Thyroid gland (tissue), 4 donors: ENCODE data around the gene ZNF618. TPM values are rescaled to one million over a fixed set of nuclear protein-coding genes. Genes with fewer than 3 reads are reported as not detected.

Experiments
- DNase-seq, 2 donors: peaks; one replicate each; pipeline ENCODE4 v3.0.0-alpha.2; 2019
- H3K27ac ChIP-seq, 3 donors: fragments of 200-600 bp; sonication (generic); 1 replicate in 2 of 3; 2 replicates in 1 of 3; pipeline ENCODE4 v1.5.1; 2016 to 2019; ENCODE audit warnings: mild to moderate bottlenecking in 1 of 3, moderate library complexity in 1 of 3
- H3K27me3 ChIP-seq: fragments of 200-600 bp; sonication (generic); one replicate; pipeline ENCODE4 v1.5.1; 2019
- H3K36me3 ChIP-seq, 2 donors: fragments of 200-600 bp; sonication (generic); one replicate each; pipeline ENCODE4 v1.5.1; 2016 to 2019
- H3K4me1 ChIP-seq, 2 donors: fragments of 200-600 bp; sonication (generic); one replicate each; pipeline ENCODE4 v1.5.1; 2017 to 2019
- H3K4me3 ChIP-seq, 3 donors: fragments of 200-600 bp; sonication (generic); replicated peaks in 1 of 3; 1 replicate in 2 of 3; 2 replicates in 1 of 3; pipeline ENCODE4 v1.5.1; 2016; ENCODE audit warnings: mild to moderate bottlenecking in 1 of 3
- H3K9me3 ChIP-seq: fragments of 200-600 bp; sonication (generic); one replicate; pipeline ENCODE4 v1.5.1; 2017
- POLR2A ChIP-seq, 2 donors: fragments of 450-650 bp; IDR thresholded peaks; one replicate each; pipeline ENCODE4 v1.6.1; 2017; ENCODE audit warnings: antibody characterized with exemption in 2 of 2, mild to moderate bottlenecking in 2 of 2, moderate library complexity in 1 of 2
- WGBS, 2 donors: methylation state at CpG; one replicate each; pipeline ENCODE4 v1.1.5; 2017; 5-methylcytosine and 5-hydroxymethylcytosine counted together
- intact Hi-C: fragments of 100-400 bp; cut with DNase I; formaldehyde crosslinking; loops from one replicate; pipeline ENCODE4 v1.15.1; 2023
- total RNA-seq, 4 donors: library from RNA; depleted of rRNA; stranded (reverse); fragments of >200 nt; gene quantifications; one replicate each; pipeline ENCODE4 v1.2.3, GENCODE V29; 2016
- TF ChIP-seq, protein P1 (sequence below), 6 experiments: fragments of 200-600 bp in 3 of 6; fragments of 450-650 bp in 3 of 6; sonication (generic) in 3 of 6; IDR thresholded peaks; one replicate each; pipeline ENCODE4 v1.5.1; 2016 to 2019; ENCODE audit warnings: antibody characterized with exemption in 6 of 6, mild to moderate bottlenecking in 2 of 6, inconsistent platforms in 1 of 6, moderate library complexity in 1 of 6

The ZNF618 gene
- total RNA-seq, 4 donors from 2014 or later = 9.9 to 17.5 (median 15.5) TPM

DNA sequence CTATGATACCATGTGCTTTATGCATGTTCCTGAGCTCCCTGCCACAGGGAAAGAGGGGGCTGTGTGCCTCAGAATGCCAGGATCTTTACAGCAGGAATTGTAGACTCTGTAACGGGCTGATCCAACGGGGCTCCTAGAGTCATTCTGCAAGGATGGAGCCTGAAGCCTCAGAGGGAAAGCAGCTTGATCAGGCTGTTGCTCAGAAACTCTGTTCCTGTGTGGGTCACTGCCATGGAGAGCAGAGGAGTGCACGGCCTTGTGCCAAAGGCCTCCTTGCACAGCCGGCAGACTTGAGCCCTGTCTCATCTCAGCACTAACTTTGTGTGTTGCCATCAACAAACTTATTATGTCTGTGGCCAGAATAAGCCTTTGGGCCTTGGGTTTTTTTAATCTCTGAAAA is 150.2 kb downstream of the ZNF618 start:
- Histone ChIP-seq H3K4me1 (no peaks in the 10 kb centered on the region), H3K27me3 (no peaks in the 10 kb centered on the region), H3K9me3 (no peaks in the 10 kb centered on the region), H3K4me3 (no peak overlapping the region), H3K27ac (no peak overlapping the region), H3K36me3 (peaks cover 0 to 3% of the 10 kb centered on the region in 2 donors)
- TF ChIP-seq POLR2A (IDR thresholded peaks at IDR 0.05) = no peak
- TF ChIP-seq, protein P1, sequence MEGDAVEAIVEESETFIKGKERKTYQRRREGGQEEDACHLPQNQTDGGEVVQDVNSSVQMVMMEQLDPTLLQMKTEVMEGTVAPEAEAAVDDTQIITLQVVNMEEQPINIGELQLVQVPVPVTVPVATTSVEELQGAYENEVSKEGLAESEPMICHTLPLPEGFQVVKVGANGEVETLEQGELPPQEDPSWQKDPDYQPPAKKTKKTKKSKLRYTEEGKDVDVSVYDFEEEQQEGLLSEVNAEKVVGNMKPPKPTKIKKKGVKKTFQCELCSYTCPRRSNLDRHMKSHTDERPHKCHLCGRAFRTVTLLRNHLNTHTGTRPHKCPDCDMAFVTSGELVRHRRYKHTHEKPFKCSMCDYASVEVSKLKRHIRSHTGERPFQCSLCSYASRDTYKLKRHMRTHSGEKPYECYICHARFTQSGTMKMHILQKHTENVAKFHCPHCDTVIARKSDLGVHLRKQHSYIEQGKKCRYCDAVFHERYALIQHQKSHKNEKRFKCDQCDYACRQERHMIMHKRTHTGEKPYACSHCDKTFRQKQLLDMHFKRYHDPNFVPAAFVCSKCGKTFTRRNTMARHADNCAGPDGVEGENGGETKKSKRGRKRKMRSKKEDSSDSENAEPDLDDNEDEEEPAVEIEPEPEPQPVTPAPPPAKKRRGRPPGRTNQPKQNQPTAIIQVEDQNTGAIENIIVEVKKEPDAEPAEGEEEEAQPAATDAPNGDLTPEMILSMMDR (IDR thresholded peaks at IDR 0.05) = no peak
- intact Hi-C loops = no loop called here
- WGBS, 2 donors = 79 to 93% methylated on average over 4 of the region's 4 CpGs
- DNase-seq = no peak

GRCh38 chr9:114027159-114027862 is 151.2 kb downstream of the ZNF618 start:
- no peaks in the 10 kb centered on the region for H3K27me3 ChIP-seq
- WGBS, 2 donors = 90 to 94% methylated on average over 12 to 13 of the region's 13 CpGs
- TF ChIP-seq, protein P1 (IDR thresholded peaks at IDR 0.05) = no peak
- no peak for TF ChIP-seq POLR2A (IDR thresholded peaks at IDR 0.05)
- no peak overlapping the region for H3K4me3 ChIP-seq
- no peaks in the 10 kb centered on the region for H3K9me3 ChIP-seq
- no peak overlapping the region for H3K27ac ChIP-seq
- H3K36me3 ChIP-seq = peaks cover 0 to 3% of the 10 kb centered on the region in 2 donors
- no peaks in the 10 kb centered on the region for H3K4me1 ChIP-seq
- DNase-seq = no peak
- intact Hi-C loops = no loop called here

GRCh38 chr9:114027863-114028465 is 151.9 kb downstream of the ZNF618 start:
- WGBS, 2 donors = 69 to 93% methylated on average over 4 of the region's 4 CpGs
- DNase-seq = no peak
- Histone ChIP-seq H3K4me1 (no peaks in the 10 kb centered on the region), H3K4me3 (no peak overlapping the region), H3K27ac (no peak overlapping the region), H3K27me3 (no peaks in the 10 kb centered on the region), H3K36me3 (peaks cover 0 to 7% of the 10 kb centered on the region in 2 donors), H3K9me3 (no peaks in the 10 kb centered on the region)
- intact Hi-C loops = no loop called here
- TF ChIP-seq, protein P1 (IDR thresholded peaks at IDR 0.05) = no peak
- no peak for TF ChIP-seq POLR2A (IDR thresholded peaks at IDR 0.05)

DNA sequence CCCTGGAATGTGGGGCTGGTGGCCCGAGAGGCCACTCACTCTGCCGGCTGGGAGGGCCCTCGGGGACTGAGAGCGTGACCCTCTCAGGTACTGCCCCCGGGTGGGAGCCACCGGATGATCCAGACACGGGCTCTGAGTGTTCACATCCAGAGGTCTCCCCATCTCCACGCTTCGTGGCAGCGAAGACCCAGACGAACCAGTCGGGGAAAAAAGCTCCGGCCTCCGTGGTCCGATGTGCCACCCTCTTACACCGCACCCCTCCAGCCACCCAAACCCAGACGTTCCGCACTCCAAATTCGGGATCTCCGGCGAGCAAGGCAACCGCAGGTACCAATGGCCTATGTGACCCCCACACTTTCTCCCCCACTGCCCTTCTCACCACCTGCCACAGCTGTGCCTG is 152.5 kb downstream of the ZNF618 start:
- Histone ChIP-seq H3K4me1 (no peaks in the 10 kb centered on the region), H3K27ac (no peak overlapping the region), H3K36me3 (peaks cover 0 to 9% of the 10 kb centered on the region in 2 donors), H3K9me3 (no peaks in the 10 kb centered on the region), H3K4me3 (no peak overlapping the region), H3K27me3 (no peaks in the 10 kb centered on the region)
- 95 to 96% methylated on average over 17 to 20 of the region's 22 CpGs for whole genome bisulfite sequencing, 2 donors
- DNase-seq = no peak
- intact Hi-C loops = no loop called here
- TF ChIP-seq, protein P1 (IDR thresholded peaks at IDR 0.05) = no peak
